ENCODE data around the gene TRIM66.

The TRIM66 gene

GRCh38 chr11:8573777-8574176 is 108.7 kb downstream of the TRIM66 start:
- in situ Hi-C loops (cut with MboI; ENCODE audit: low sequenced_read_pairs) = loop anchor here (25.0 kb wide), 1 partner anchor 336 kb away; no protein-coding TSS in a partner anchor

GRCh38 chr11:8567602-8568198 is 114.8 kb downstream of the TRIM66 start:
- in situ Hi-C loops (cut with MboI; ENCODE audit: low sequenced_read_pairs) = loop anchor here (25.0 kb wide), 1 partner anchor 330 kb away; no protein-coding TSS in a partner anchor

- in situ Hi-C loops (cut with MboI; ENCODE audit: low sequenced_read_pairs) = loop anchor here (25.0 kb wide), 1 partner anchor 329 kb away; no protein-coding TSS in a partner anchor
Measured at GRCh38 chr11:8566613-8567210, 115.8 kb downstream of the TRIM66 start.

GRCh38 chr11:8564526-8564925 is 117.9 kb downstream of the TRIM66 start:
- in situ Hi-C loops (cut with MboI; ENCODE audit: low sequenced_read_pairs) = loop anchor here (25.0 kb wide), 1 partner anchor 327 kb away; no protein-coding TSS in a partner anchor
